DMS114 treated with DMSO at 0.1 percent for 48 hours (cell line): ENCODE measurements around the gene WDR27.
"Not testable (repeated sequence)": the region's sequence is repeated elsewhere in the genome, so short reads cannot be mapped to it uniquely, and the experiment has no call there.

Experiments
- DNase-seq: peaks from one replicate; lab custom pipeline; 2025; ENCODE audit not compliant: unreplicated experiment; lab: John Stamatoyannopoulos, UW

The WDR27 gene

DNA sequence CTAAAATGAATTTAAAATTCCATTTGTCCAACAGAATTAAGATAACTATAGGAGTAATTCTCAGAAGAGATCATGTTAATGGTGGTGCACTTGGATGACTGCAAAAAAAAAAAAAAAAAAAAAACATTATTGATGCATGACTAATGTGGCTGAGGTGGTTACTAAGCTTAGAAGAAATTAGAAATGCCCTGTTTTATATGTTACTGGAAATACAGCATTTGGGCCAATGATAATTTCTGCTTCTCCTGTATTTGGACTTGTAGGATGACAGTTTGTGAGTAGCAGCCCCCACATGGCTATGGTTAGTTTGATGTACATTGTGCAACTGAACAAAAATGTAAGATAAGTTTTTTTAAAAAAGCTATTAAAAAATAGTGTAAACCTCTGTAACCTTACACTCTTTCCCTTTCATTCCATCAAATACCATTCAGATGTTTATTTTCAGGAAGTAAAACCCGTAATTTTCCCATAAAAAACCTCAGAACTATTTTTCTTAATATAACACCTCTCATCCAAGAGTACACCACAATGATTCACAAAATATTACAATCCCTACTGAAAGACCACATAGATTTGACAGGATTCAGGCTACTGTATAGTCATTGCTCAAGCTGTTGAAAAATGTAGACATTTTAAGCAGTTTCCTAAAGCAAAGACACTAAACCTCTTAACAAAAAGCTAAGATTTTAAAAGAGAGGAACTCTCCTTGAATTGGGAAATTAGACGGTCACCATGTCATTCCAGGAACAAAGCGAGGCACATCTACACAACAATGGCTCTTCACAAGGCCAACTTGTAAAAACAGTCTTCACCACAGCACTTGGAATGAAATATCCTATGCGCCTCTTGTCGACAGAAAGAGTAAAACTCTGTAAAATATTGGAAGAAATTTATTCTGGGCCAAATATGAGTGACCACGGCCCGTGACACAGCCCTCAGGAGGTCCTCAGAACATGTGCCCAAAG lies 83.0 kb downstream of the WDR27 start:
- no peak for DNase-seq

DNA sequence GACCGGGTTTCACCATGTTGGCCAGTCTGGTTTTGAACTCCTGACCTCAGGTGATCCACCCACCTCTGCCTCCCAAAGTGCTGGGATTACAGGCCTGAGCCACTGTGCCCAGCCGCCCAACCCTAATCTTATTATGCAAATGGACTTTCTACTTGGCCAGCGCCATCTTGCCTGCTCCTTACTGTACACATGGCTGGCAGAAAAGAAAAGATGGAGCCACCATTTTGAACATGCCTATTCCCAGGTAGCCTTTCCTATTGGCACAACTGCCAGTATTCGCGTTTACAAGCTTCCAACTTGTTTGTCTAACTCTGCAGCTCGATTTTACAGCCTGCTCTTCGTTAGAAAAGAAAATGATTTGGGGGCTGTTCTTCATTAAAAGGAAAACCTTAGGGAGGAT lies 84.3 kb downstream of the WDR27 start:
- DNase-seq, result no peak

DNA sequence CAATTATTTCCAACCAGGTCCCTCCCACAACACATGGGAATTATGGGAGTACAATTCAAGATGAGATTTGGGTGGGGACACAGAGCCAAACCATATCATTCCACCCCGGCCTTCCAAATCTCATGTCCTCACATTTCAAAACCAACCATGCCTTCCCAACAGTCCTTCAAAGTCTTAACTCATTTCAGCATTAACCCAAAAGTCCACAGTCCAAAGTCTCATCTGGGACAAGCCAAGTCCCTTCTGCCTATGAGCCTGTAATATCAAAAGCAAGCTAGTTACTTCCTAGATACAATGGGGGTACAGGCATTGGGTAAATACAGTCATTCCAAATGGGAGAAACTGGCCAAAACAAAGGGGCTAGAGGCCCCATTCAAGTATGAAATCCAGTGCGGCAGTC lies 93.2 kb downstream of the WDR27 start:
- not testable (repeated sequence) for DNase-seq

DNA sequence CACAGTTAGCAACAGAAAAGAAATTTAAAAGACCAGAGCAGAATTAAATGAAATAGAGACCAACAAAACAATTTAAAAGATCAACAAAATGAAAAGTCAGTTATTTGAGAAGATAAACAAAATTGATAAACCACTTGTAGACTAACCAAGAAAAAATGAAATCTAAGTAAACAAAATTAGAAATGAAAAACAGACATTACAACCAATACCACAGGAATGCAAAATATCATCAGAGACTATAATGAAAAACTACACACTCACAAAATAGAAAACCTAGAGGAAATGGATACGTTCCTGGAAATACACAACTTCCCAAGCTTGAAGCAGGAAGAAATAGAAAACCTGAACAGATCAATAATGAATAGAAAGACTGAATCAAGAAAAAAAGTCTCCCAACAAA lies 97.8 kb downstream of the WDR27 start:
- no peak for DNase-seq

DNA sequence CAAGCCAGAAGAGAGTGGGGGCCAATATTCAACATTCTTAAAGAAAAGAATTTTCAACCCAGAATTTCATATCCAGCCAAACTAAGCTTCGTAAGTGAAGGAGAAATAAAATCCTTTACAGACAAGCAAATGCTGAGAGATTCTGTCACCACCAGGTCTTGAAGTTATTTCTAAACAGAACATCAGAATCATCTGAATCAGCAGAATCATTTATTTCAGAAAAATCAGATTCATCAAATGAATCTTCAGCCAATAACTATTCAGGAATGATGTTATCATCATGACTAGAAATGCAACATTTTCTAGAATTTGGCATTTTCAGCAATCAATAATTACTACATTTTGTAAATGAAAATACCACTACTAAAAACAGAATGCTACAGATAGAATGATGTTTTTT lies 100.7 kb downstream of the WDR27 start:
- DNase-seq, result not testable (repeated sequence)

DNA sequence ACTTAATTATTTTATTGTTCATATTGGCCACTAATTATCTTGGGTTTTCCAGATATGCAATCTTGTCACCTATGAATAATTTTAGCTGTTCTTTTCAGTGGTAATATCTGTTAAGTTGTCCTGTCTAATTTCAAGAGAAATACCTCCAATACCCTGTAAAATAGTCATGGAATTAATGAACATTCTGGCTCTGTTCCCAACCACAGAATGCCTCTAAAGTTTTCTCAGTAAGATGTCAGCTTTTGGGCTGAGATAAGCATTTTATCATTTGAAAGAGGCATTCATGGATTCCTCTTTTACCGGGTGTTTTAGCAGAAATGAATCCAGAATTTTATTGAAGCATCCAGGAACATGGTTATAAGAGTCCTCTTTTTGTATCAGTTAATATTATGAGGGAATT lies 109.3 kb downstream of the WDR27 start:
- no peak for DNase-seq

DNA sequence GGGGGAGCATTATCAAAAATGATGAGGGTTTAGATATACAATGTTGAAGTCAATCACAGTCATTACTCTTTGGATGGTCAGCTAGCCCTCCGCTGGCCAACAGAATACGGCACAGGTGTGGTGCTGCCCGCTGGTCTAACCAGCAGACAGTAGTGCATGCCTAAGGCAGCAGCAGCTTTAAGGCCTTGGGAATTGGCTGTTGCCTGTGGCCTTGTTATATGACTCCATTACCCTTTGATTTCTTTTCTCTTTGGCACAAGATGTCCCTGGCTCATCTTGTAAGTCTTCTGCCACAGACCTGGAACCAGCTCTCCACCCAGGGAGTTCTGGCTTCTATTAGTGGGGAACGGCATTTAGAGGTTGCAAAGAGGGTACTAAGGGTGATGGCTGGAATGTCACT lies 110.2 kb downstream of the WDR27 start:
- no peak for DNase-seq

DNA sequence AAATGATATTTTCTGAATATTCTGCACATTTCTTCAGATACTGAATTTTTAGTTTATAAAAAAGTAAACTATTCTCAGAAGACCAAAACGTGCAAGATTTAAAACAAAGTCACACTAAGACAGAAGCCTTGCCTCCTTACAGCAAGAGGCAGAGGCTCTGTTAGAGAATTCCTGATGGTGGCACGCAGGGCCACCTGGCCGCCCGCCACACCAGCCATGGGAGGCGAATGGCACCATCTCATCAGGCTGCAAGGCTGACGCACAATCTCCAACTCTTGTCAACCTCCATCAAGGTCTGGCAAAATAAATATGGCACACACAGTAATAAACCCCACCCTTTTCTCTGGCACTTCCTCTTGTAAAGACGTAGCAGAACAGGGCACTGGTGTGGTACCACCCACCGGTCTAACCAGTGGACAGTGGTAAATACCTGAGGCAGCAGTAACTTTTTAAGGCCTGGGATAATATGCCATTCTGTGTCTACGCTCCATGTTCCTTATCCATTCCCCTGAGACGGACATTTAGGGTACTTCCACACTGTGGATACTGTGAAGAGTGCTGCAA lies 111.4 kb downstream of the WDR27 start:
- no peak for DNase-seq

DNA sequence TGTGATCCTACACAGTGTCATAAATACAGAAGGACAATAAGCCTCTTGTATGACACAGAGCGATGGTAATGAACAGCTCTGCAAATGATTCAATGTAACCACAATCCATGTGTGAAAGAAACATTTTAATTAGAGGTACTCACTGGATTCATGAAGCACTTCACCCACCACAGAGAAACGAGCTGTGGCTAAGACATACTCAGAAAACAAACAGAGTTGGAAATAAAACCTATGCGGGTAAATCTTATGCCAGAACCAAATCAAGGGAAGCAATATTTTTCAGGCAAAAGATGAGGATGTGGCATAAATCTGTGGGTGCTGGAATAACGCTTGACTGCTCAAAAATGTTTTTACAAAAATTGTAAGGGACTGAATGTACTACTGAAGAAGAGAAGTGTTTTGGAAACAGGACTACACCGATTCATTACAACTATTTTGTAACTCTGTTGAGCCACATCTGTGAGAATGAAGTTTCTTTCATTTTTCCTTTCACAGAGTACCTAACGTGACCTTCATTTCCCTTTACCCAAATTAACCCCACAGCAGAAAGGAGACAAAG lies 112.1 kb downstream of the WDR27 start:
- no peak for DNase-seq

DNA sequence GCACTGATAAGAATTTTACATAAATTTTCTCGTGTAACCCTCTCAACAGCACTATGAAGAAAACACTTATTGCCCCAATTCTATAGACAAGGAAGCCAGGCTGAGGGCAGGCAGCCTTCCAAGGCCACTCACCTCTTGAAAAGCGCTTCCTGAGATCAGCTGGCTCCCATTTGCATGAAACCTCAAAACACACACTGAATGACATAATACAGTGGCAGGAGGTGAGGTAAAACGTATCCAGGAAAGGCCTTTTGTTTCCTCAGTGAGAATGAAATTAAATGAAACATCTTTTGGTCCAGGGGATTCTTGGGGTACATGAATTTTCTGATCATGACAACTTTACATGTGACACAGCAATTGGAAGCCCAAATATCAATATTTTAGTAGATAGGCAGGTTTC lies 112.5 kb downstream of the WDR27 start:
- DNase-seq, result no peak

DNA sequence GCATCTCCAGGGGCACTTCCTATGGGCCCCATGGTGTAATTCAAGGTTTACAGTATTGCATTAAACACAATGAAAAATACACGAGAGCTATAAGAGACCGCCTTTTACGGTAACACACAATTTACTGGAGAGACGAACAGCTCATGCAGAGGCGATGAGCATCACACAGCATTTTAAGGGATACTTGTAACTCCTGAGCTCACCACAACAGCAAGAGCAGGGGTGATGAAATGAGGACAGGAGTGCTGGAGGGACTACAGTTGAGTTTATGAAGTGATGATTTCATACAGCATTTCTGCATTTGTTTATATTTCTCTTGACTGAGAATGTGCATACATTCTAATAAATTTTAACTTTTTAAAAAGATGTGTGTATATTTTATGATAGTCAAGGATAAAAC lies 113.9 kb downstream of the WDR27 start:
- no peak for DNase-seq

DNA sequence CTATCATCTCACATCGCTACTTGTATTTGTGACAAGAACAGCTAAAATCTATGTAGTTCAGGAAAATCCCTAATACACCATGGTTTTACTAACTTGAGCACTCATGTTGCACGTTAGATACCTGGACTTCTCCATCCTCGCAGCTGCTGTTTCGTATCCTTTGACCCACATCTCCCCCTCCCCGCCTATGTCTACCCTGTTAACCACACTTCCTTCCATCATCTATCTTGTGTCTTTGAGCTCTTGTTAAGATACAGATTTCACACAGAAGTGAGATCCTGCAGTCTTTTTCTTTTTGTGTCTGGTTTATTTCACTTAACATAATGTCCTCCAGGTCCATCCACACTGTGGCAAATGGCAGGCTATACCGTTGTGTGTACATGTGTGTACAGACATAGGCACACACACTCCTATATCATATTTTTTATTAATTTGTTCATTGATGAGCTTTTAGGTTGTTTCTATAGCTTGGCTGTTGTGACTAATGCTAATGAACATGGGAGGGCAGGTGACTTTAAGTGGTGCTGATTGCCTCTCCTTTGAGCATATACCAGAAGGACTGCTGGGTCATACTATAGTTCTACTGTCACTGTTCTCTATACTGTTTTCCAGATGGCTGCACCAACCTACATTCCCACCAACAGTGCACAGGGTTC lies 117.8 kb downstream of the WDR27 start:
- DNase-seq, result no peak

DNA sequence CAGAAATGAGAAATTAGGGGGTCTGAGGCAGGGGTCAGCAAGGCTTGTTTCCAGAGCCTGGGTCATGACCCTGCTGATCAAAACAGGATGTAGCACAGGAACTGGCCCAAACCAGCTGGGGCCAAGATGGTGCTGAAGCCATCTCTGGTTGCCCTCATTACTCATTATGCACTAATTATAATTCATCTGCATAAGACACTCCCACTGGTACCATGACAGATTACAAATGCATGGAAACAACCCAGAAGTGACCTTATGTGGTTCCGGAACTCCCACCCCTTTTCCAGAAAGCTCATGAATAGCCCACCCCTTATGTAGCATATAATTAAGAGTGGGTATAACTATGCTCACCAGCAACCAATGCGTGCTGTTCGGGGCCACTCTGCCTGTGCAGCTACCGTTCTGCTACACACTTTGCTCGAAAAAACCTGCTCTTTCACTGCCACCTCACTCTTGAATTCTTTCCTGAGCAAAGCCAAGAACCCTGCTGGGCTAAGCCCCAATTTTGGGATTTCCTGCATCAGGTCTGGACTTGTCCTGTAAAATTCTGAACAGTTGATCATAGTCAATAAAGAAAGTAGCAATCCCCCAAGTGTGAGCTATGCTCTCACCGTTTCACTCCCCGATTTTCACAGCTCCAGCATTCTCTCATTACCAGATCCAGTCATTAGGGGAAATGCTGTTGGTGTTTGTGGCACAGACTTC lies 122.3 kb downstream of the WDR27 start:
- DNase-seq, result no peak

DNA sequence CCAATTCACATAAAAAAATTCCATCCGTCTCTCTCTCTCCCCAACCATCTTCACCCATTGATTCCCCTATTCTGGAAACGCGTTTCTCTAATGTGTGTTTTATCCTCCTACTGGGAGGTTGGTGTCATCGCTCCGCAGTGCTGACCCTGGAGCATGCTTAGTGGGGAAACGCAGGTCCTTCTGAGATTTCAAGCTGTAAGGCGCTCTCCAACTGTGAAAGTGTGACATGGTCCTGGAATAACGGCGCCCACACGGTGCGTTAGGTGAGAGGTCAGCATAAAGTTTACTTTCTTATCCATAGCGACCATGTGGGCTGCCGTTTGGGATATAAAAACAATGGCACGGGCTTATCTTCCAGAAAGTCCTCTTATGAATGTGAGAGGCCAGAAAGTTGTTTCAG lies 123.9 kb downstream of the WDR27 start:
- no peak for DNase-seq

DNA sequence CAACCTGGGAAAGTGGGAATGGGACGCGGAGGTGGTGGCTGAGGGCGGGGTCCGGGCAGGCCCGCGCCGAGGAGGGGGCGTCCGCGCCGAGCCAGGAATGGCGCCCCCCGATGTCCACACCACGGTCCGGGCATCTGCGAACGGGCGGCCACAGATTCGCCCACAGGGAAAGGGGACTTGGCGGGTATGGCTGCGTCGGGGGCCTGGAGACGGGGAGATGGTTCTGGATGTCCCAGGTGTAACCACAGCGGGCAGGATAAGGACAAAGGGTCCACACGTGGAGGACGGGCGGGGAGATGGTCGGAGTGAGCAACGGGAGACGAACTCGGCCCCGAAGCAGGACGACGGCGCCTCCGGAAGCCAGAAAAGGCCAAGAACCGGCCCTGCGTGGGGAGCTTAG lies 124.6 kb downstream of the WDR27 start:
- no peak for DNase-seq

DNA sequence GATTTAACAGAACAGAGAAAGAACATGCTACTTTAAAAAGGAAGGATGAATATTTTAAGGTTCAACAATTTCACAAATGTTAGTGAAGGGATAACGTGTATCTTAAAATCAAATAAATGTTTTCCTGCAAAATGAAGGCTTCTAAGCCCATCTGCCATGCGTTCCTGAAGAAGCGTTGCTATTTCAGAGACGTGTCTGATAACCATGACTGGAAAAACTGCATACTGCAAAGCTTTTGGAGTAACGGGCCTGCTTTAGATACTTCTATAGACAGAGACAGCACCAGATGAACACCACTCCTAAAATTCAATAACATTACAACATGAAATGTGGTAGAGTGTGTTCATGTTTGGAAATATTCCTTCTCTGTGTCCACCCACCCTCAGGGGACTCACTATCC lies 126.0 kb downstream of the WDR27 start:
- no peak for DNase-seq

DNA sequence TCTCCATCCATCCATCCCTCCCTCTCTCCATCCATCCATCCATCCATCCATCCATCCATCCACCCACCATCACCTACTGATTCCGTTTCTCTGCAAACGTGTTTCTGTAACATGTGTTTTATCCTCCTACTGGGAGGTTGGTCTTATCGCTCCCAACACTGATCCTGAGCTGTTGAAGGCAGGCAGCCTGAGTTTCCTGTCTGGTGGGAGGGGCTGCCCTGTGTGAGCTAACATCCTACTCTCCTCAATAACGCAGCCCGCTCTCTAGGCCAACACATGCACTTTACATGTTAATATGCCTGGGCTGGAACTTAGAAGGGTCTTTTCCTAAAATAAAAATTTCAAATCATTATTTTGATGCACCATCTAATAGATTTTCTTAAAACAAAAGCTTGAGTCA lies 126.5 kb downstream of the WDR27 start:
- no peak for DNase-seq

DNA sequence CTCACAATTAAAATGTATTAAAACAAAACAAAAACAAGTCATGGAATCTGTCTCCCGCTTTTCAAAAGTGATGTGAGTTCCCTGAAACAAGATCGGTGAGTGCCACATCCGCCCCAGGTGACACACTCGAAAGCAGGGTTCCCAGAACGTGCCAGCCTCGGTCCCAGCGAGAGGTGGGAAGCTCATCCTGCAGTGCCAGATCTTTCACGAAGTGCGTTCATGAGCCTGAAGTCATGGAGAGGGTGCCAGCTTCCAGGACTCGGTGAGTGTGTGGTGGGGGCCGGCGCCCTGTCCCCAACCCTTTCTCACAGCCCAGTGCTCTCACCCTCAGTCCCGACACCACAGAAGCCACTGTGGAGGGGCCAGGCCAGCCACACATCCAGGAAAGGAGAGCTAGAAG lies 127.4 kb downstream of the WDR27 start:
- DNase-seq, result no peak

DNA sequence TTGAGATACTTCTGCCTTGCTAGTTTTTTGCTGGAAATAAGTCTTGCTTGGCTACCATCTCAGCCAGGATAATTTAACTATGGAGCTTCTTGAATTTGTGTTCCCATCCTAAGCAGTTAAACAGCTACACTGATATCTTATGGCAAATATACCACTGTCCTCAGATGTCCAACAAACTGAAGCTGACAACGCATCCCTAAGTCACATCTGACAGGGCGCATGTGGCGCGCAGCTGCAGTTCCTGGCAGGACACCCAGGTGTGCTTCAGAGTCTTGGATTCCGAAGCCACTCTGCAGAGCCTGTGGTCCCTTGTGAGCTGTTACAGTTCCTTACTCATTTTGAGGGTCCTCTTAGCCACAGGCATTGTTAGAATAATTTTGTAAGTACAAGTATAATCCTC lies 127.9 kb downstream of the WDR27 start:
- DNase-seq, result no peak

DNA sequence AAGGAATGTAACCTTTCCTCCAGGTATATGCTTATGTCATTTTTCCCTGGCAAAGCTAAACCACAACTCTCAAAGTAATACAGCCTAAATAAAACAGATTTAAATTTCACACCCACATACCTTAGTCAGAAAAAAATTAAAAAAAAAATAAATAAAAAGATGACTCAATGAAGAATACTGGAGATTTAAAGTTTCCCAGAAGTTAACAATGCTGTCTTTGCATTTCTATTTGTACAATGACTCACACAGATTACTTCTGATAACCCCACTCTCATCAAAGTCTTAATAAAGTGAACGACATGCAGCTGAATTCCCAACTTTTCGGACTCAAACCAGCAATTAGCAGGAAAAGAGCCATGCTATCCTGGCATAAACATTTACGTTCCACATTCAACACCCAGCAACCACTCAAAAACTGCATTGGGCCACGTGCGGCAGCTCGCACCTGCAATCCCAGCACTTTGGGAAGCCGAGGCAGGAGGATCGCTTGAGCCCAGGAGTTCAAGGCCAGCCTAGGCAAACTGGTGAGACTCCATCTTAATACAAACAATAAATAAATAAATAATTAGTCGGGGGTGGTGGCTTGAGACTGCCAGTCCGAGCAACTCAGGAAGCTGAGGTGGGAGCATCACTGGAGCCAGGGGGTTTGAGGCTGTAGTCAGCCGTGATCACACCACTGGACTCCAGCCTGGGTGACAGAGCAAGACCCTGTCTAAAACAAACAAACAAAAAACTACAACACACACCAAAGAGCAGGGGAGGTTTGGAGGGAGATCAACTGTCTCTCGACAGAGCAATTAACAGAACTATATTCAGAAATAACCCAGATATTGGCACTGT lies 130.5 kb downstream of the WDR27 start:
- no peak for DNase-seq
